Stimulated activated CD4-positive, alpha-beta T cell treated with anti-CD3 and anti-CD28 coated beads, Interleukin-1b, Interleukin-23, amount 100 ng/mL, for 1 hour (primary cell): ENCODE measurements around the gene BDH1.

Source experiments
- DNase-seq, 2 donors: peaks; one replicate each; pipeline ENCODE4 v3.0.0-alpha.2; 2020; ENCODE audit warnings: low read depth in 2 of 2

The BDH1 gene

GRCh38 chr3:197547306-197548011 is 8.3 kb downstream of the BDH1 start:
- DNase-seq = no peak

GRCh38 chr3:197546307-197547085 is 9.3 kb downstream of the BDH1 start:
- DNase-seq = no peak

GRCh38 chr3:197545571-197545970 is 10.2 kb downstream of the BDH1 start:
- DNase-seq = no peak

- no peak for DNase-seq
Measured at GRCh38 chr3:197545101-197545500, 10.7 kb downstream of the BDH1 start.

GRCh38 chr3:197542741-197543454 is 12.9 kb downstream of the BDH1 start:
- DNase-seq = no peak

GRCh38 chr3:197541756-197542539 is 13.8 kb downstream of the BDH1 start:
- DNase-seq = no peak

- no peak for DNase-seq
Measured at GRCh38 chr3:197540961-197541377, 14.8 kb downstream of the BDH1 start.

- no peak for DNase-seq
Measured at GRCh38 chr3:197539651-197540051, 16.1 kb downstream of the BDH1 start.

- DNase-seq = no peak
Measured at GRCh38 chr3:197533927-197534725, 21.6 kb downstream of the BDH1 start.

- DNase-seq = no peak
Measured at GRCh38 chr3:197533396-197533795, 22.4 kb downstream of the BDH1 start.

GRCh38 chr3:197532388-197532787 is 23.4 kb downstream of the BDH1 start:
- DNase-seq = no peak

- no peak for DNase-seq
Measured at GRCh38 chr3:197528190-197528589, 27.6 kb downstream of the BDH1 start.

GRCh38 chr3:197527569-197527968 is 28.2 kb downstream of the BDH1 start:
- DNase-seq = no peak

- no peak for DNase-seq
Measured at GRCh38 chr3:197525706-197526105, 30.1 kb downstream of the BDH1 start.

- no peak for DNase-seq
Measured at GRCh38 chr3:197524128-197524527, 31.6 kb downstream of the BDH1 start.

- DNase-seq = no peak
Measured at GRCh38 chr3:197523526-197523925, 32.2 kb downstream of the BDH1 start.

GRCh38 chr3:197522881-197523441 is 32.8 kb downstream of the BDH1 start:
- DNase-seq = no peak

GRCh38 chr3:197522183-197522715 is 33.5 kb downstream of the BDH1 start:
- no peak for DNase-seq

GRCh38 chr3:197521277-197522182 is 34.2 kb downstream of the BDH1 start:
- no peak for DNase-seq
